GM12872 (cell line): Measurements from ENCODE around the gene ANGPT4.

Source experiments
- TF ChIP-seq, protein P1 (sequence below): IDR thresholded peaks from 3 replicates; pipeline ENCODE4 v1.5.1; 2011; ENCODE audit warnings: low read depth, mild to moderate bottlenecking, low read length, moderate library complexity; ENCODE audit not compliant: insufficient read depth

The ANGPT4 gene

GRCh38 chr20:859751-860231, 56.3 kb downstream of the ANGPT4 start:
- TF ChIP-seq, protein P1, sequence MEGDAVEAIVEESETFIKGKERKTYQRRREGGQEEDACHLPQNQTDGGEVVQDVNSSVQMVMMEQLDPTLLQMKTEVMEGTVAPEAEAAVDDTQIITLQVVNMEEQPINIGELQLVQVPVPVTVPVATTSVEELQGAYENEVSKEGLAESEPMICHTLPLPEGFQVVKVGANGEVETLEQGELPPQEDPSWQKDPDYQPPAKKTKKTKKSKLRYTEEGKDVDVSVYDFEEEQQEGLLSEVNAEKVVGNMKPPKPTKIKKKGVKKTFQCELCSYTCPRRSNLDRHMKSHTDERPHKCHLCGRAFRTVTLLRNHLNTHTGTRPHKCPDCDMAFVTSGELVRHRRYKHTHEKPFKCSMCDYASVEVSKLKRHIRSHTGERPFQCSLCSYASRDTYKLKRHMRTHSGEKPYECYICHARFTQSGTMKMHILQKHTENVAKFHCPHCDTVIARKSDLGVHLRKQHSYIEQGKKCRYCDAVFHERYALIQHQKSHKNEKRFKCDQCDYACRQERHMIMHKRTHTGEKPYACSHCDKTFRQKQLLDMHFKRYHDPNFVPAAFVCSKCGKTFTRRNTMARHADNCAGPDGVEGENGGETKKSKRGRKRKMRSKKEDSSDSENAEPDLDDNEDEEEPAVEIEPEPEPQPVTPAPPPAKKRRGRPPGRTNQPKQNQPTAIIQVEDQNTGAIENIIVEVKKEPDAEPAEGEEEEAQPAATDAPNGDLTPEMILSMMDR: no peak

DNA sequence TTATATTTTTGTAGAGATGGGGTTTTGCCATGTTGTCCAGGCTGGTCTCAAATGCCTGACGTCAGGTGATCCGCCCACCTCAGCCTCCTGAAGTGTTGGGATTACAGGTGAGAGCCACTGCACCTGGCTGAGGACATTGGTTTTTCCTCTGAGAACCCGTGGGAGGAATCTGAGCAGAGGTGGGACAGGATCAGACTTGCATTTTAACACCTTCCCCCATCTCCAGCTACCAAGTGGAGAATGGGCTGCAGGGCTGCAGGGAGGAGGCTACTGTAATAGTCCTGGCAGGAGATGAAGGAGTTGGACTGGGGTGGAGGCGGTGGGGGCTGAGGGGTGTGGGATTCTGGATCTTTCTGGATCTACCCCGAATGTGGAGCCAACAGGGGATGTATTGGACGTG, 58.1 kb downstream of the ANGPT4 start:
- TF ChIP-seq, protein P1: no peak

DNA sequence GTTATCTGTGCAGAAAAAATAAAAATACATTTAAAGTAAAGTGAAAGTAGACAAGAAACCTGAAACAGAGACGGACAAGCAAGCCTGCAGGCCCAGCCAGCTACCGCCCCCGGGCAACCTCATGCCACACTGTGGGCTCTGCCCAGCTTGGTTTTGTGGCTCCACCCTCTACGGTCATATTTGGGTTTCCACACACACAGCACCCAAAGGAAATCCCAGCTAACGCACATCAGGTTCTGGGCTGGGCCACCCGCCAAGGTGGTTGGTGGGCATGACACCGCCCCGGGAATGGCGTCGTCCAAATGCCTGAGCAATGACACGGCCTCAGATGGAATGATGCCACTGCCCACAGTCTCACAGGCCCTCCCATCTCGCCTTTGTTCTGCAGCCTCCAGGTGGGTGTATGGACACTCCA, 59.8 kb downstream of the ANGPT4 start:
- TF ChIP-seq, protein P1: no peak

- TF ChIP-seq, protein P1: no peak
Observed at GRCh38 chr20:855466-856360, 60.4 kb downstream of the ANGPT4 start.

- TF ChIP-seq, protein P1: no peak
Observed at GRCh38 chr20:854601-855000, 61.5 kb downstream of the ANGPT4 start.

DNA sequence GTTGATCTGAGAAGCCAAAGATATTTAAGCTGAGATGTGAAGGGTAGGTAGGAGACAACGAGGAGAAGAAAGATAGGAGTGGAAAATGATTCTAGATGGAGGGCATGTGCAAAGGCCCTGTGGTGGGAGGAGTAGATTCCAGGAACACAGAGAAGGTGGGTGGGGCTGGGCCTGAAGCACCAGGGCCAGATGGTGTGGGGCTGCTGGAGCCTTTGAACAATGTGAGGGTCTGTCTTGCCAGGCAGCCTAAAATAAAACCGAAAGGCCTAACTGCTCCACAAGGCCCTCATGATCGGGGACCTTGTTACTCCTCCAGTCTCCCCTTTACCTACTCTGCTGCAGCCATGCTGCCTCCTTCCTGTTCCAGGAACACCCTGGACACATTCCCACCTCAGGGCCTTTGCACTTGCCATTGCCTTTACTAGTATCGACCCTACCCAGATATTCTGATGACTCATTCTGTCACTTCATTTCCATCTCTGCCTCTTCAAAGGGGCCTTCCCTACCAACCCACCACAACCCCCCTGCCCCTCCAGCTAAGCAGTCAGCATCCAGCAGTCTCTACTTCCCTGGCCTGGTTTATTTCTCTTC, 62.6 kb downstream of the ANGPT4 start:
- TF ChIP-seq, protein P1: no peak

DNA sequence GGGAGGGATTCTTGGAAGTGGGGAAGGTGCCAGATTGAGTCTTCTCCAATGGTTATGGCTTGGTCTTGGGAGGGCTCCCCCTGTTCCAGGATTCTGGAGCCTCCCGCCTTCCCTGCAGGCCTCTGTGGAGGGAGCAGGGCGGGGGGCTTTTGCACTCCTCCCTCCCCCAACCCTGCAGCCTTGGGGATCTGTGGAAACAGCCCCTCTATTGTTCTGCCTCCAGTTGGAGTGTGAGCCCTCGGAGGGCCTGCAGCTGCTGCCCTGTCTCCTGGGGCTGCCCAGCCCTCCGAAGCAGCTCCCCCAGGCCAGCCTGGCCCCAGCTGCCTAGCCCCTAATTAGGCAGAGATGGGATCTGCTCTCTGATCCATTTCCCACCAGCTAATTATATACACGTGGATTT, 67.9 kb downstream of the ANGPT4 start:
- TF ChIP-seq, protein P1: no peak
